Tibial nerve (tissue), 3 donors: ENCODE data around the gene MT1H.

Experiments used
- POLR2A ChIP-seq, 2 donors: fragments of 450-650 bp; IDR thresholded peaks; one replicate each; pipeline ENCODE4 v1.6.1; 2017; ENCODE audit warnings: antibody characterized with exemption in 2 of 2, mild to moderate bottlenecking in 2 of 2, moderate library complexity in 2 of 2
- TF ChIP-seq, protein P1 (sequence below), 5 experiments: fragments of 200-600 bp in 3 of 5; fragments of 450-650 bp in 2 of 5; sonication (generic) in 3 of 5; IDR thresholded peaks; one replicate each; pipeline ENCODE4 v1.5.1; 2016 to 2019; ENCODE audit warnings: antibody characterized with exemption in 5 of 5, mild to moderate bottlenecking in 3 of 5, moderate library complexity in 2 of 5

DNA sequence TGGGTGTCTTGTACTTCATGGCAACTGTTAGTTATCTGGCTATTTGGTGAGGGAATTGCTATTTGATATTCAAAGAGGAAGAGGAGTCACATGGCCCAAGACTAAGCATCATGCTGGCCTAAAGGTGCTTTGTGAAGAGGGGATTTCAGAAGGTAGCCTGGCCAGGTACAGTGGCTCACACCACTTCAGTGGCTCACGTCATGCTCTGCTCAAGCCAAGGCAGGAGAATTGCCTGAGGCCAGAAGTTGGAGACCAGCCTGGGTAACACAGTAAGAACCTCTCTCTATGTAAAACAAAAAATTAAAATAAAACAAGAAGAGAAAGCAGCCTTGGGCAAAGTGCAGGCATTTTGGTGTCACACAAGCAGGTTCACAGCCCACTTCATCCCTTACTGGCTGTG is 24.3 kb upstream of the MT1H start:
- no peak for TF ChIP-seq POLR2A (IDR thresholded peaks at IDR 0.05)
- TF ChIP-seq, protein P1, sequence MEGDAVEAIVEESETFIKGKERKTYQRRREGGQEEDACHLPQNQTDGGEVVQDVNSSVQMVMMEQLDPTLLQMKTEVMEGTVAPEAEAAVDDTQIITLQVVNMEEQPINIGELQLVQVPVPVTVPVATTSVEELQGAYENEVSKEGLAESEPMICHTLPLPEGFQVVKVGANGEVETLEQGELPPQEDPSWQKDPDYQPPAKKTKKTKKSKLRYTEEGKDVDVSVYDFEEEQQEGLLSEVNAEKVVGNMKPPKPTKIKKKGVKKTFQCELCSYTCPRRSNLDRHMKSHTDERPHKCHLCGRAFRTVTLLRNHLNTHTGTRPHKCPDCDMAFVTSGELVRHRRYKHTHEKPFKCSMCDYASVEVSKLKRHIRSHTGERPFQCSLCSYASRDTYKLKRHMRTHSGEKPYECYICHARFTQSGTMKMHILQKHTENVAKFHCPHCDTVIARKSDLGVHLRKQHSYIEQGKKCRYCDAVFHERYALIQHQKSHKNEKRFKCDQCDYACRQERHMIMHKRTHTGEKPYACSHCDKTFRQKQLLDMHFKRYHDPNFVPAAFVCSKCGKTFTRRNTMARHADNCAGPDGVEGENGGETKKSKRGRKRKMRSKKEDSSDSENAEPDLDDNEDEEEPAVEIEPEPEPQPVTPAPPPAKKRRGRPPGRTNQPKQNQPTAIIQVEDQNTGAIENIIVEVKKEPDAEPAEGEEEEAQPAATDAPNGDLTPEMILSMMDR (IDR thresholded peaks at IDR 0.05) = no peak
